Vagina (tissue), 2 donors: ENCODE data around the gene MMP11.

Experiments
- CTCF ChIP-seq, 3 experiments: fragments of 450-650 bp in 2 of 3; fragments of 200-600 bp in 1 of 3; sonication (generic) in 1 of 3; IDR thresholded peaks; one replicate each; pipeline ENCODE4 v1.5.1; 2017 to 2019; ENCODE audit warnings: antibody characterized with exemption in 3 of 3, mild to moderate bottlenecking in 2 of 3, moderate library complexity in 2 of 3
- POLR2A ChIP-seq, 2 donors: fragments of 450-650 bp; IDR thresholded peaks; one replicate each; pipeline ENCODE4 v1.6.1; 2017; ENCODE audit warnings: antibody characterized with exemption in 2 of 2, mild to moderate bottlenecking in 2 of 2, moderate library complexity in 2 of 2

- no peak for TF ChIP-seq CTCF (IDR thresholded peaks at IDR 0.05)
- no peak for TF ChIP-seq POLR2A (IDR thresholded peaks at IDR 0.05)
These were observed 60.5 kb downstream of the MMP11 start for GRCh38 chr22:23833017-23833751.
